GM18505 (cell line): ENCODE results near the gene SETD1A.

Experiments used
- ATAC-seq: cut with Tn5 transposase; IDR thresholded peaks from one replicate; pipeline ENCODE4 v1.9.1; 2021; ENCODE audit not compliant: unreplicated experiment
- POLR2A ChIP-seq: IDR thresholded peaks from 4 replicates; pipeline ENCODE4 v1.6.1; 2011; ENCODE audit warnings: borderline replicate concordance; ENCODE audit not compliant: insufficient read depth, insufficient read length; ENCODE audit errors: extremely low read depth

Gene SETD1A

DNA sequence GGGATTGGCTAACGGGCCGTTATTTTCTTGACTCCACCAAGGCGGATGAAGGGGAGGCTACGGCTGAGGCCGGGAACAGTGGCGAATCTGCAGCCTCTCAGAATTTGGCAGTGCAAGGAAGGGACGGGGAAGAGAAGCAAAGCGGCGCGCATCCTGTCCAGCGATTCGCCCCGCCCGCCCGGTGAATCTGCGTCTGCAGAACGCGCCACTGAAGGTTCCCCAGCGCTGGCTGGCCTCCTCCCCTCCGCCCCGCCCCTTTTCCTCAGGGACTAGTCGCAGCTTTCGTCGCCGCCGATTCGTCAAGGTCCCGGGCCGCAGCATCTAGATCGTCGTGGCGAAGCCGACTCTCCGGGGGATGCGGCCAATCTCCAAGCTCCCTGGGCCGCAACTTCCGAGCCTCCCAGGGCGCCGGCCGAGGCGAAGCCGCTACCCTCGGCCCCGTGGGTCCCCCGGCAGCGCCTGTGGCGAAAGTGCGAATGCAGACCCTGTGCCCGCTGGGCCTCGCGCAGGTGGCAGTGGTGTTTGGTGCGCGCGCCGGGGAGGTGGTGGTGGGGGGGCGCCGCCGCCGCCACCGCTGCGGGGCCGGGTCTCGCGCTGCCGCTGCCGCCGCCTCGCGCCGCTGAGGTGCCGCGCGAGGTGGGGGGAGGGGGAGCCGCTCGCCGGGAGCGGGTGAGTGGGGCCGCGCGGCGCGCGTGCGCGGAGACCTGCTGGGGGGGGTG, at the start of gene SETD1A:
Gene SETD1A, plus strand, starts transcription at position 299 of the 719 bp plus-strand sequence. CDS start 978 bp downstream, outside the sequence.
- TF ChIP-seq POLR2A = peak; percentile 57

DNA sequence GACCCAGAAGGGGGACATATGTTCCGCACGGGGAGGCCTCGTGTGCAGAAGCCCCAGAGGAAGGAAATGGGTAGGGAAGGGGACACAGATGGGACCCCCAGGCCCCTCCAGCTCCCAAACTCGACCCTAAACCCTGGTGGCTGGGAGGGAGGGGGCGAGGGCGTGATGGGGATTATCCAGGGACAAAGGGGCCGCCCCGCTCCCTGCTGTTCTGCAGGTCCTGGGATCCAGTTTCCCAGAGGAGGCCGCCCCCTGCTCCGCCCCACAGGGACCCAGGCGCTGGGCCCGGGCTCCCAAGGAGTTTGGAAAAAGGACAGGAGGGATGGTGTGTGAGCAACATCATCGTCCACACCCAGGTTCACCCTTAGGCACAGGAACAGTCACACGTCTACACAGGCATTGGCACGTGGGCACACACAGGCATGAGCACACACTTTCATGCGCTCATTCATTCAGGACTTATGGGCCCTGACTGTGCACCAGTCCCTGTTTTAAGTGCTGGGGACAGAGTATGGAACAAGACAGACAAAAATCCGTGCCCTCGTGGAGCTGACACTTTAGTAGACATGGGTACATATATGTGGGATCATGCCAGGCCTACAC, 47.0 kb upstream of the SETD1A start:
- no peak for TF ChIP-seq POLR2A
- no peak for ATAC-seq

More for the DNA sequence above, at the start of gene SETD1A:
- peak; percentile 64 for ATAC-seq

DNA sequence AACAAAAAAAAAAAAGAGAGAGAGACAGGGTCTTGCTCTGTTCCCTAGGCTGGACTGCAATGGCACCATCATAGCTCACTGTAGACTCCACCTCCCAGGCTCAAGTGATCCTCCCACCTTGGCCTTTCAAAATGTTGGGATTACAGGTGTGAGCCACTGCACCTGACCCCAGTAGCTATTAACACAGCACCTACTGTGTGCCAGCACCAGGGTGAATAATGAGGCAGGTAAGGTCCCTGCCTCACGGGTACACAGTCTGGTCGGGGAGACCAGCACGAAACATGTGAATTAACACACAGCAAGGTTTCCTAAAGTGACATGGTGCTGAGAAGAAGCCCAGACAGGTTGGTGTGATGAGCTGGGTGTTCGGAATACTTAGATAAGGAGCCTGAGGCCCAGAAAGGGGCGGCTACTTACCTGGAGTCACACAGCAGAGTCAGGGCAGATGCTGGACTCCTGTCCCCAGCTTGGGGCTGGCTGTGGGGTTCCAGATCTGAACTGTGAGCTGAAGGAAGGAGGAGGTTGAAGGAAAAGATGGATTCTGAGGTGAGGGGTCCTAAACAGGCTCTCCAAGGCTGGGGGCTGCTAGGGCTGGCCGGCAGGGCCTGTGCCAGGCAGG, 44.7 kb upstream of the SETD1A start:
- no peak for ATAC-seq

DNA sequence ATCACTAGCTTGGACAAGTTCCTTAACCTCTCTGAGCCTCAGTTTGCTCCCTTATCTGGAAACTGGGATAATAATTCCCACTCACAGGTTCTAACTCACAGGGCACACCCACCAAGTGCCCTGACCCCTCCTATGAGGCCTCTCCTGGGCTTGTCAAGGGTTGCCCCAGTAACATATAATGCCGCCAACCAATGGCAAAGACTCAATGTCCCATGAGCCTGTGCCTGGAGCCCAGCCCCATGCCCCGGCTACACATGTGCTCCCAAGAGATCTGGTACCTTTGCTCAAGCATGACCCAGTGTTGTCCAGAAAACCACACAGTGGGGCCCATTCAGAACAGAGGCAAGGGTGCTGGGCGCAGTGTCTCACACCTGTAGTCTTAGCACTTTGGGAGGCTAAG, 42.7 kb upstream of the SETD1A start:
- no peak for ATAC-seq
- no peak for TF ChIP-seq POLR2A

More for the DNA sequence above, 44.7 kb upstream of the SETD1A start:
- no peak for TF ChIP-seq POLR2A

DNA sequence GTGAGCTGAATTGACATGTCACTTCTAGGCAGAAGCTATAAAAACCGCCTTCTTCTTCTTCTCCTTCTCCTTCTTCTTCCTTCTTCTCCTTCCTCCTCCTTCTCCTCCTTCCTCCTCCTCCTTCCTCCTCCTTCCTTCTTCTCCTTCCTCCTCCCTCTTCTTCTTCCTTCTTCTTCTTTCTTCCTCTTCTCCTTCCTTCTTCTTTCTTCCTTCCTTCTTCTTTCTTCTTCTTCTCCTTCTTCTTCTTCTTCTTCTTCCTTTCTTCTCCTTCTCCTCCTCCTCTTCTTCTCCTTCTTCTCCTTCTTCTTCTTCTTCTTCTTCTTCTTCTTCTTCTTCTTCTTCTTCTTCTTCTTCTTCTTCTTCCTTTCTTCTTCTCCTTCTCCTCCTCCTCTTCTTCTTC, 38.9 kb upstream of the SETD1A start:
- TF ChIP-seq POLR2A = no peak
- ATAC-seq = no peak

DNA sequence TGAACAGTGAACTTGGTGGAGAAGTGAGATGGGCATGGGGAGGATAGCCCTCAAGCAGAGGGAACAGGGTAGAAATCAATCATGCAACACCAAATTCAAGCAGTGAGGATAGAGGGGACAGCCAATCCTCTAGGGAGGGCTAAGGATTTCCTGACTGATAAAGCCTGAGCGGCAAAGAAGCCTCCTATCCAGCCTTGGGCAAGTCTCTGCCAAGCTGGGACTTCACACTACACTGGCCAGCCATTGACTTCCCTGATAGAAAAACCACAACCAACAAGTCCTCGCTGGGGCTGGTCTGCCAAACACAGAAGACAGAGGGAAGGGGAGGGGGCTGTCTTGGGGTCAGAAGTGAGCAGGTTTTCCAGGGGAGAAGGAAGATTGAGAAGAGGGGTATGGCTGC, 36.7 kb upstream of the SETD1A start:
- no peak for ATAC-seq
- no peak for TF ChIP-seq POLR2A

DNA sequence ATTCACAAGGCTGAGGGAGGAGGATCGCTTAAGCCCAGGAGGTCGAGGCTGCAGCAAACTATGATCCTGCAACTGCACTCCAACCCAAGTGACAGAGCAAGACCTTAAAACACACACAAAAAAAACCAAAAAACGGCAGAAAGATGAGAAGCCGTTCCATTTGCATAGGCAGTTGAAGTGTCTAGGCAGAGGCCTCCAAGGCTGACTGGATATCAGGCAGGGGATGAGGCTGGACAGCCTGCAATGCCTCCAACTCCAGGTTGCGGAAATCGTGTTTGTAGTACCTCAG, 36.2 kb upstream of the SETD1A start:
- no peak for TF ChIP-seq POLR2A
- ATAC-seq = no peak

DNA sequence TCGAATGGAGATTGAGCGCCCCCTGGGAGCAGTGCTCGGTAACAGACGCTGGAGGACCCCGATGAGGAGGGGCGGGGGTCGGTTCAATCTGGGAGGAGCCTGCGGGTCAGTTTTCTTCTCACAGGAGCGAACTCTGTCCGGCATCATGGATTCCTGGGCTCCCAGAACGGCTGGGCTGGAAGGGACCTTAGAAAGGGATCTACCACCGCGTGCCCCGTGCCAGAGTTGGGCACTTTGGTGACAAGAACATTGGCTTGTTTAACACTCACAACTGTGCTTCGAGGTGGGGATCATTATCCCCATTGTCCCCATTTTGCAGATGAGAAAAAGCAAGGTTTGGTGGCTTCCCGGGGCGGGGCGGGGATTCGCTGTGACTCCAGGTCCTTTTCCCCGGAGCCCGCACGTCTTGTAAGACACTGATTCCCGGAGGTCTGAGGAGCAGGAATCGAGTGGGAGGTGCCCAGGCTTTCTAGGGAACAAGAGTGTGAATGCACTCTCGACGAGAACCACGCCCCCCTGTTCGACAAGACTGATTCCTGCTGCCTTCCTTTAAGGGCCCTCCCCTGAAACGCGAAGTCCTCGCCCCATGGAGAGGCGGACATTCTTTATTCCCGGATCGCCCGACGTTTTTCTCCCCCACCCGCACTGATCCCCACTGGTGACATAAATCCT, 35.7 kb upstream of the SETD1A start:
- ATAC-seq = no peak

DNA sequence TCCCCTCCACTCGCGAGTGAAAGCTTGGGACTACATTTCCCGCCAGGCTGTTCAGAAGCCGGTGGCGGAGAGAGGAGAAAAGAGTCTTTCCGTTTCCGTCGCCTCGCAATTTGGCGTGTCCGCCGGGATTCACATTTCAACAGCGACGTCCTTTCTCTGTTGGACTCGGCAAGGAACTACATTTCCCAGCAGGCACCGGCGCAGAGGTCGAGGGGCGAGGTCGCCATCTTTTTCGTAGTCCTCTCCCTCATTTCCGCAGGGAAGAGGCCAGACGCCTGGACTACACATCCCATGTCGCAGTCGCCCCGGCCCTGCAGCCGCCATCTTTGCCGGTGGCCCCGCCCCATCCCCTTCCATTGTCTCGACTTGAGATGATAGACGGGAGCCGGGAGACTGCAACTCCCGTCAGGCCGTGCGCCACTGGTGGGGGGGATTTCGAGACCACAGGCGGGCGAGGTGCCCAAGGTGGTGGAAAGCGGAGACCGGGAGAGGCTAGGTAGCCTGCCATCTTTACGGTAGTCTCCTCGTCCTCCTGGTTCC, 35.1 kb upstream of the SETD1A start:
- ATAC-seq = peak; percentile 73
- no peak for TF ChIP-seq POLR2A

More for the DNA sequence above, 35.7 kb upstream of the SETD1A start:
- peak; percentile 22 for TF ChIP-seq POLR2A

DNA sequence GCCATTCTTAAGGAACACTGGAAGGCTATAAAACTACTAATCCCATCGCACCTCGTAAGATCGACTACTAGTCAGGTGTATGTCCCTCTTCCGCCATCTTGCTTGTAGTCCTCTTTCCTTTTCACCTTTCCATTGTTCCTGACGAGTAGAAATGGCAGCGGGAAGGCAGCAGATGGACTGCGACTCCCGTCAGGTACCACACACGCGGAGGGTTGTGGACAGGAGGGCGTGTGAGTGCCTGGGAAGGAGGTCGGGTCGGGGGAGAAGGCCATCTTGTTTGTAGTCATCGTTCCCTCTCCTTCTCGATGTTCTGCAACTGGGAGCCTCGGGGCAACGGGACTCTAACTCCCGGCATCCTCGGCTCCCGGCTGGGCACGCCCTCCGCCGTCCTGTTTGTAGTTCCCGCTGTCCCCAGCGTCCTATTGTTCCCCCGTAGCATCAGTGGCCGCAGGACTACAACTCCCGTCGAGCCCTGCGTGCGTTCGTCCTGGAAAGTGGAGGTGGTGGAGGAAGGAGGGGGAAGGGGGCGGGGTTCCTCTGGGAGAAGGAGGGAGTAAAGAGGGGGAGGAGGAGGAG, 34.5 kb upstream of the SETD1A start:
- peak; percentile 62 for ATAC-seq
- peak; percentile 57 for TF ChIP-seq POLR2A

DNA sequence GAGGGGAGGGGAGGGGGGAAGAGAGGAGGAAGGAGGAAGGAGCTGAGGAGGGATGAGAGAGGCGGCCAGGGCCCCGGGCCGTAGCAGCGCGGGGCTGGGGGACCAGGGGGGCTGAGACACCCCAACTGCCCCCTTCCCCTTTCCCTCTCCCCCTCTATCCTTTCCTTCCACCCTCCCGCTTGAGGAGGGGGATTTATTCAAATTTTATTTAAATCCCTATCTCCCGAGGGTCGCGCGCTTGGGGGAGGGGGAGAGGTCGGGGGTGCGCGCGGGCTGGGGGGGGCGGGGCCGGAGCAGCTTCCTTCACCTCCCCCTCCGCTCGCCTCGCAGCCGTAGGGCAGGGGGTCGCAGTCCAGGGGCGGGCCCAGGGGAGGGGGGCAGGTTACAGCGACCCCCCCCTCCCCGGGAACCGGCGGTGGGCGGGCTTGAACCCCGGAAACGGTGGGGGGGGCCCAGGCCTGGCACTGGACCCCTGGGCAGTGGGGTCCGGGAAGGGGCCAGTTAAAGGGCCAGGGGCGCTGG, 33.9 kb upstream of the SETD1A start, which contains the start of gene FBXL19:
Gene FBXL19, plus strand, starts transcription at position 19 of the 522 bp plus-strand sequence. CDS start 2,183 bp downstream, outside the sequence.
- TF ChIP-seq POLR2A = no peak
- no peak for ATAC-seq

DNA sequence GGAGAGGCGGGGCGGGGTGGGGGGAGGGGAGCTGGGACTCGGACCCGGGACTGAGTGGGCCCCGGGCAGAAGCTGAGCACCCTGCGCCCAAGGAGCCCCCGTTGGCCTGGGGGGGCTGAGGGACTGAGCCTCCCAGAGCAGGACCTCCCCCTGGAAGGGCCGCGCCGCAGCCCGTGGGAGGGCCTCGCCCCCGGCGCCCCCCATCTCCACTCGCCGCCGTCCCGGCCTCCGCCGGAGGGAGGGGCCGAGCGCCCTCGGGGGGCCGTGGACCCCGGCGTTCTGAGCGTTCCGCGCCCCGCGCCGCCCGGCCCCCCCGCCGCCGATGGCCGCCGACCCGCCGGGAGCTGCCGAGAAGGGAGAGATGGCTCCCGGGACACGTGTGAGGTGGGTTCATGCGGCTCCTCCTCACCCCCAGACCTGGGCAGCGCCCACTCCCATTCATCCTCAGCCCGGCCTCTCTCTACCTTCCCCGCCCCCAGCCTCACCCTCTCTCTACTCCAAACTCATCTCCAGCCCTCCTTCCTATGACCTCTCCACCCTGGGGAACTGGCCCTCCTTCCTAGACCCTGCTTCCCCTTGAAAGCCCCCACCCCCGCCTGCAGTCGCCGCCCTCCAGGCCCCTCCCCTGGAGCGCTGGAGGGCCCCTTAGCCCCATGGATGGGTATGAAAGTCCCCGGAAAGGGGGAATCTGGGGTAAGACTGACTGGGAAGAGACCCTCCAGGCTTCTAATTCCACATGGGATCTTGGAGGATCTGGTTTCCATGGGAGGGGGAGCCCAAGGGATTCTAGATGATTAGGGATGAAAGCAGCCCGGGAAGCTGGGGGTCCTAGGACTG, 33.3 kb upstream of the SETD1A start:
- no peak for ATAC-seq
- TF ChIP-seq POLR2A = peak; percentile 38
